H1 (cell line): ENCODE results near the gene TSGA10. TPM values are rescaled to one million over a fixed set of nuclear protein-coding genes. Genes with fewer than 3 reads are reported as not detected.

ENCODE experiments used
- CEBPB ChIP-seq: IDR thresholded peaks from 2 replicates; pipeline ENCODE4 v1.6.1; 2012; ENCODE audit warnings: low read depth, low read length
- CTBP2 ChIP-seq: IDR thresholded peaks from 2 replicates; pipeline ENCODE4 v1.7.0; 2011; ENCODE audit warnings: borderline replicate concordance, mild to moderate bottlenecking, moderate library complexity, mixed read lengths, low read length; ENCODE audit not compliant: insufficient read depth, insufficient read length
- GABPA ChIP-seq: IDR thresholded peaks from 2 replicates; pipeline ENCODE4 v1.6.1; 2011; ENCODE audit warnings: mild to moderate bottlenecking, low read length, moderate library complexity, borderline replicate concordance; ENCODE audit not compliant: insufficient read depth
- HDAC6 ChIP-seq: IDR thresholded peaks from one replicate; pipeline ENCODE4 v1.7.1; 2012; ENCODE audit warnings: low read depth, mild to moderate bottlenecking, inconsistent platforms, low read length, moderate library complexity
- JUND ChIP-seq: IDR thresholded peaks from 2 replicates; pipeline ENCODE4 v1.6.1; 2011; ENCODE audit warnings: mild to moderate bottlenecking, improper control_type of control experiment, low read length
- NRF1 ChIP-seq: IDR thresholded peaks from 2 replicates; pipeline ENCODE4 v1.6.1; 2011; ENCODE audit warnings: mild to moderate bottlenecking, low read depth, low read length, improper control_type of control experiment
- SIX5 ChIP-seq: IDR thresholded peaks from 2 replicates; pipeline ENCODE4 v1.6.1; 2011; ENCODE audit warnings: mild to moderate bottlenecking, low read depth, low read length
- SP1 ChIP-seq: IDR thresholded peaks from 2 replicates; pipeline ENCODE4 v1.6.1; 2011; ENCODE audit warnings: low read depth, low read length
- TEAD4 ChIP-seq: IDR thresholded peaks from 2 replicates; pipeline ENCODE4 v1.6.1; 2012; ENCODE audit warnings: low read depth, low read length, inconsistent platforms, mixed read lengths
- polyA plus RNA-seq, 7 experiments: library from polyadenylated mRNA; depleted of rRNA in 3 of 7; stranded (reverse) in 5 of 7; unstranded in 2 of 7; fragments of >200 nt in 5 of 7; fragments of 200-250 nt in 2 of 7; gene quantifications; 1 replicate in 5 of 7; 2 replicates in 1 of 7; 4 replicates in 1 of 7; pipeline versions ENCODE4 v1.2.1 to v1.2.3, GENCODE V29; 2011 to 2013; ENCODE audit warnings: missing spikeins in 2 of 7, mixed read lengths in 2 of 7
- total RNA-seq: library from RNA; stranded (reverse); fragmentation: NEBNext Ultra II Directional; extraction: Animal tissue kit (Norgen Biotek cat#: 25700); gene quantifications from 2 replicates; pipeline ENCODE4 v1.2.1, GENCODE V29; 2021
- TF ChIP-seq, protein P1 (sequence below): fragments of 300-600 bp; sonication (generic); IDR thresholded peaks from 2 replicates; pipeline ENCODE4 v1.7.1; 2012; ENCODE audit warnings: low read length, moderate library complexity, mild to moderate bottlenecking, inconsistent platforms; ENCODE audit not compliant: insufficient replicate concordance
- TF ChIP-seq, protein P2 (sequence below): IDR thresholded peaks from 2 replicates; pipeline ENCODE4 v1.6.1; 2012; ENCODE audit warnings: inconsistent platforms
- TF ChIP-seq, protein P3 (sequence below): IDR thresholded peaks from 2 replicates; pipeline ENCODE4 v1.6.1; 2012; ENCODE audit warnings: inconsistent platforms

Gene TSGA10
- total and polyA plus RNA-seq, 2 of the 8 experiments (the other 6 are each of a cell fraction or from before 2014, with no cell fraction given), result 2.2 to 7.4 TPM

- TF ChIP-seq, protein P1, sequence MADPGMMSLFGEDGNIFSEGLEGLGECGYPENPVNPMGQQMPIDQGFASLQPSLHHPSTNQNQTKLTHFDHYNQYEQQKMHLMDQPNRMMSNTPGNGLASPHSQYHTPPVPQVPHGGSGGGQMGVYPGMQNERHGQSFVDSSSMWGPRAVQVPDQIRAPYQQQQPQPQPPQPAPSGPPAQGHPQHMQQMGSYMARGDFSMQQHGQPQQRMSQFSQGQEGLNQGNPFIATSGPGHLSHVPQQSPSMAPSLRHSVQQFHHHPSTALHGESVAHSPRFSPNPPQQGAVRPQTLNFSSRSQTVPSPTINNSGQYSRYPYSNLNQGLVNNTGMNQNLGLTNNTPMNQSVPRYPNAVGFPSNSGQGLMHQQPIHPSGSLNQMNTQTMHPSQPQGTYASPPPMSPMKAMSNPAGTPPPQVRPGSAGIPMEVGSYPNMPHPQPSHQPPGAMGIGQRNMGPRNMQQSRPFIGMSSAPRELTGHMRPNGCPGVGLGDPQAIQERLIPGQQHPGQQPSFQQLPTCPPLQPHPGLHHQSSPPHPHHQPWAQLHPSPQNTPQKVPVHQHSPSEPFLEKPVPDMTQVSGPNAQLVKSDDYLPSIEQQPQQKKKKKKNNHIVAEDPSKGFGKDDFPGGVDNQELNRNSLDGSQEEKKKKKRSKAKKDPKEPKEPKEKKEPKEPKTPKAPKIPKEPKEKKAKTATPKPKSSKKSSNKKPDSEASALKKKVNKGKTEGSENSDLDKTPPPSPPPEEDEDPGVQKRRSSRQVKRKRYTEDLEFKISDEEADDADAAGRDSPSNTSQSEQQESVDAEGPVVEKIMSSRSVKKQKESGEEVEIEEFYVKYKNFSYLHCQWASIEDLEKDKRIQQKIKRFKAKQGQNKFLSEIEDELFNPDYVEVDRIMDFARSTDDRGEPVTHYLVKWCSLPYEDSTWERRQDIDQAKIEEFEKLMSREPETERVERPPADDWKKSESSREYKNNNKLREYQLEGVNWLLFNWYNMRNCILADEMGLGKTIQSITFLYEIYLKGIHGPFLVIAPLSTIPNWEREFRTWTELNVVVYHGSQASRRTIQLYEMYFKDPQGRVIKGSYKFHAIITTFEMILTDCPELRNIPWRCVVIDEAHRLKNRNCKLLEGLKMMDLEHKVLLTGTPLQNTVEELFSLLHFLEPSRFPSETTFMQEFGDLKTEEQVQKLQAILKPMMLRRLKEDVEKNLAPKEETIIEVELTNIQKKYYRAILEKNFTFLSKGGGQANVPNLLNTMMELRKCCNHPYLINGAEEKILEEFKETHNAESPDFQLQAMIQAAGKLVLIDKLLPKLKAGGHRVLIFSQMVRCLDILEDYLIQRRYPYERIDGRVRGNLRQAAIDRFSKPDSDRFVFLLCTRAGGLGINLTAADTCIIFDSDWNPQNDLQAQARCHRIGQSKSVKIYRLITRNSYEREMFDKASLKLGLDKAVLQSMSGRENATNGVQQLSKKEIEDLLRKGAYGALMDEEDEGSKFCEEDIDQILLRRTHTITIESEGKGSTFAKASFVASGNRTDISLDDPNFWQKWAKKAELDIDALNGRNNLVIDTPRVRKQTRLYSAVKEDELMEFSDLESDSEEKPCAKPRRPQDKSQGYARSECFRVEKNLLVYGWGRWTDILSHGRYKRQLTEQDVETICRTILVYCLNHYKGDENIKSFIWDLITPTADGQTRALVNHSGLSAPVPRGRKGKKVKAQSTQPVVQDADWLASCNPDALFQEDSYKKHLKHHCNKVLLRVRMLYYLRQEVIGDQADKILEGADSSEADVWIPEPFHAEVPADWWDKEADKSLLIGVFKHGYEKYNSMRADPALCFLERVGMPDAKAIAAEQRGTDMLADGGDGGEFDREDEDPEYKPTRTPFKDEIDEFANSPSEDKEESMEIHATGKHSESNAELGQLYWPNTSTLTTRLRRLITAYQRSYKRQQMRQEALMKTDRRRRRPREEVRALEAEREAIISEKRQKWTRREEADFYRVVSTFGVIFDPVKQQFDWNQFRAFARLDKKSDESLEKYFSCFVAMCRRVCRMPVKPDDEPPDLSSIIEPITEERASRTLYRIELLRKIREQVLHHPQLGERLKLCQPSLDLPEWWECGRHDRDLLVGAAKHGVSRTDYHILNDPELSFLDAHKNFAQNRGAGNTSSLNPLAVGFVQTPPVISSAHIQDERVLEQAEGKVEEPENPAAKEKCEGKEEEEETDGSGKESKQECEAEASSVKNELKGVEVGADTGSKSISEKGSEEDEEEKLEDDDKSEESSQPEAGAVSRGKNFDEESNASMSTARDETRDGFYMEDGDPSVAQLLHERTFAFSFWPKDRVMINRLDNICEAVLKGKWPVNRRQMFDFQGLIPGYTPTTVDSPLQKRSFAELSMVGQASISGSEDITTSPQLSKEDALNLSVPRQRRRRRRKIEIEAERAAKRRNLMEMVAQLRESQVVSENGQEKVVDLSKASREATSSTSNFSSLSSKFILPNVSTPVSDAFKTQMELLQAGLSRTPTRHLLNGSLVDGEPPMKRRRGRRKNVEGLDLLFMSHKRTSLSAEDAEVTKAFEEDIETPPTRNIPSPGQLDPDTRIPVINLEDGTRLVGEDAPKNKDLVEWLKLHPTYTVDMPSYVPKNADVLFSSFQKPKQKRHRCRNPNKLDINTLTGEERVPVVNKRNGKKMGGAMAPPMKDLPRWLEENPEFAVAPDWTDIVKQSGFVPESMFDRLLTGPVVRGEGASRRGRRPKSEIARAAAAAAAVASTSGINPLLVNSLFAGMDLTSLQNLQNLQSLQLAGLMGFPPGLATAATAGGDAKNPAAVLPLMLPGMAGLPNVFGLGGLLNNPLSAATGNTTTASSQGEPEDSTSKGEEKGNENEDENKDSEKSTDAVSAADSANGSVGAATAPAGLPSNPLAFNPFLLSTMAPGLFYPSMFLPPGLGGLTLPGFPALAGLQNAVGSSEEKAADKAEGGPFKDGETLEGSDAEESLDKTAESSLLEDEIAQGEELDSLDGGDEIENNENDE, result no peak
- TF ChIP-seq TEAD4, result no peak
- no peak for TF ChIP-seq CTBP2
- no peak for TF ChIP-seq JUND
- TF ChIP-seq SIX5, result no peak
- TF ChIP-seq, protein P2, sequence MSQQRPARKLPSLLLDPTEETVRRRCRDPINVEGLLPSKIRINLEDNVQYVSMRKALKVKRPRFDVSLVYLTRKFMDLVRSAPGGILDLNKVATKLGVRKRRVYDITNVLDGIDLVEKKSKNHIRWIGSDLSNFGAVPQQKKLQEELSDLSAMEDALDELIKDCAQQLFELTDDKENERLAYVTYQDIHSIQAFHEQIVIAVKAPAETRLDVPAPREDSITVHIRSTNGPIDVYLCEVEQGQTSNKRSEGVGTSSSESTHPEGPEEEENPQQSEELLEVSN, result no peak
- no peak for TF ChIP-seq GABPA
- TF ChIP-seq NRF1, result no peak
- TF ChIP-seq, protein P3, sequence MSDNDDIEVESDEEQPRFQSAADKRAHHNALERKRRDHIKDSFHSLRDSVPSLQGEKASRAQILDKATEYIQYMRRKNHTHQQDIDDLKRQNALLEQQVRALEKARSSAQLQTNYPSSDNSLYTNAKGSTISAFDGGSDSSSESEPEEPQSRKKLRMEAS, result no peak
- no peak for TF ChIP-seq CEBPB
- no peak for TF ChIP-seq HDAC6
- no peak for TF ChIP-seq SP1
Measured at GRCh38 chr2:99166218-99166617, 11.5 kb upstream of the TSGA10 start (continued).
